Panc1 (cell line): ENCODE results near the gene HSF2BP.

Source experiments
- POLR2AphosphoS5 ChIP-seq: IDR thresholded peaks from 2 replicates; pipeline ENCODE4 v1.6.1; 2012; ENCODE audit warnings: mild to moderate bottlenecking, low read depth, low read length, moderate library complexity
- SIN3A ChIP-seq: IDR thresholded peaks from 2 replicates; pipeline ENCODE4 v1.6.1; 2012; ENCODE audit warnings: low read depth, mild to moderate bottlenecking, low read length, moderate library complexity, borderline replicate concordance; ENCODE audit not compliant: insufficient read depth
- TCF7L2 ChIP-seq: IDR thresholded peaks from 2 replicates; pipeline ENCODE4 v1.6.1; 2011; ENCODE audit warnings: mild to moderate bottlenecking, low read depth, low read length, inconsistent platforms
- TF ChIP-seq, protein P1 (sequence below): fragments of 450-650 bp; IDR thresholded peaks from 2 replicates; pipeline ENCODE4 v1.5.1; 2017; ENCODE audit warnings: mild to moderate bottlenecking

DNA sequence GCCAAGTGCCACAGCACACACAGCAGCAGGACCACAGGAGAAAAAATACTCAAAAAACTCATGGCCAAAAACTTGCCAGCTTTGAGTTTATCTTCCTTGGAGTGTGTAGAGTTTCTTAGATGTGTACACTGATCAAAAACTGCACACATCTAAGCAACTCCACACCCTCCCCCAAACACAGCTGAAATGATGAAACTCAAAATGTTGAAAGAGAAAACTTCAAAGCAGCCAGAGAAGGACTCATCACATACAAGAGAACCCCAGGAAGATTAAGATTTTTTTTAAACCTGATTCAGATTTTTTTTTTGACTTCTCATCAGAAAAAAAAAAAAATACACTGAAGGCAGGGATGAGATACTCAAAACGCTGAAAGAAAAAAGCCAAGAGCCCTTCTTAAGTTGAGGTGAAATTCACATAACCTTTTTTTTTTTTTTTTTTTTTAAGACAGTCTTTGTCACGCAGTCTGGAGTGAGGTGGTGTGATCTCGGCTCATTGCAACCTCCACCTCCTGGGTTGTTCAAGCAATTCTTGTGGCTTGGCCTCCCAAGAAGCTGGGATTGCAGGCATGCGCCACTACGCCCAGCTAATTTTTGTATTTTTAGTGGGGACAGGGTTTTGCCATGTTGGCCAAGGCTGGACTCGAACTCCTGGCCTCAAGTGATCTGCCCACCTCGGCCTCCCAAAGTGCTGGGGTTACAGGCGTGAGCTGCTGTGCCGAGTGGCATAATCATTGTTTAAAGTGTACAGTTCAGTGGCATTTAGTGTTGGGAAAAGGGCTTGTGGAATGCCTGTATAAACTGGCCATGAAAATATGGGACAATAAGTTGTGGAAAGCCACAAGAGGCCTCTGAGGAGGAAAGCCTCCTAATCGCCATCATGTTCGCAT lies 38.7 kb upstream of the HSF2BP start:
- TF ChIP-seq, protein P1, sequence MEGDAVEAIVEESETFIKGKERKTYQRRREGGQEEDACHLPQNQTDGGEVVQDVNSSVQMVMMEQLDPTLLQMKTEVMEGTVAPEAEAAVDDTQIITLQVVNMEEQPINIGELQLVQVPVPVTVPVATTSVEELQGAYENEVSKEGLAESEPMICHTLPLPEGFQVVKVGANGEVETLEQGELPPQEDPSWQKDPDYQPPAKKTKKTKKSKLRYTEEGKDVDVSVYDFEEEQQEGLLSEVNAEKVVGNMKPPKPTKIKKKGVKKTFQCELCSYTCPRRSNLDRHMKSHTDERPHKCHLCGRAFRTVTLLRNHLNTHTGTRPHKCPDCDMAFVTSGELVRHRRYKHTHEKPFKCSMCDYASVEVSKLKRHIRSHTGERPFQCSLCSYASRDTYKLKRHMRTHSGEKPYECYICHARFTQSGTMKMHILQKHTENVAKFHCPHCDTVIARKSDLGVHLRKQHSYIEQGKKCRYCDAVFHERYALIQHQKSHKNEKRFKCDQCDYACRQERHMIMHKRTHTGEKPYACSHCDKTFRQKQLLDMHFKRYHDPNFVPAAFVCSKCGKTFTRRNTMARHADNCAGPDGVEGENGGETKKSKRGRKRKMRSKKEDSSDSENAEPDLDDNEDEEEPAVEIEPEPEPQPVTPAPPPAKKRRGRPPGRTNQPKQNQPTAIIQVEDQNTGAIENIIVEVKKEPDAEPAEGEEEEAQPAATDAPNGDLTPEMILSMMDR = no peak
- no peak for TF ChIP-seq POLR2AphosphoS5
- no peak for TF ChIP-seq TCF7L2
- TF ChIP-seq SIN3A = no peak
